ENCODE data around the gene FHL2. TPM values are rescaled to one million over a fixed set of nuclear protein-coding genes. Genes with fewer than 3 reads are reported as not detected.

FHL2 gene
- total and polyA plus RNA-seq, 2 of the 13 experiments (the other 11 are each of a cell fraction or from before 2014, with no cell fraction given): 1.9 to 74.8 TPM

DNA sequence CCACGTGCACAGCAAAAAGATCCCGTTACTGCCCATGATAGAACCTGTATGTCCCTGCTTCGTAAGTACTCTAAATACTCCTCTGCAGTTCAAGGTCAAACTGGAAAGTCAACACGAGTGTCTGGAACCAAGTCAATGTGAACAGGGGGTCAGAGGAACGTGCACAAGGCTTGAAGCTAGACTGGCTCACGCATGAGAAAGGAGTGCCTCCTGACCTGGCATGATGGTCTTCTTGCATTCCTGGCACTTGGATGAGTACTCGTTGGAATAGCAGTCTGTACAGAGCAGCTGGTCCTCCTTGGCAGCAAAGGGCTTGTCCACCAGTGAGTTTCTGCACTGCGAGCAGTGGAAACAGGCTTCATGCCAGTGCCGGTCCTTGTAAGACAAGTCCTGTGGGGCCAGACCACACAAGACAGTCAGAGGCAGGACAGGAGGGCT, 25.5 kb downstream of the FHL2 start (continued):
- no peak for TF ChIP-seq AHDC1 (CRISPR knock-in tag; IDR thresholded peaks at IDR 0.05; ENCODE audit: borderline replicate concordance)
- no peak for TF ChIP-seq ZNF841 (CRISPR knock-in tag; IDR thresholded peaks at IDR 0.05; ENCODE audit: borderline replicate concordance)
- no peak for TF ChIP-seq TAF15 (IDR thresholded peaks at IDR 0.05; ENCODE audit: low read depth, low read length, poor library complexity, severe bottlenecking)
- no peak for TF ChIP-seq KDM5B (CRISPR knock-in tag; IDR thresholded peaks at IDR 0.05; ENCODE audit: borderline replicate concordance)
- no peak for TF ChIP-seq JDP2 (CRISPR knock-in tag; IDR thresholded peaks at IDR 0.05; ENCODE audit: borderline replicate concordance)
- TF ChIP-seq NFYC (CRISPR knock-in tag; IDR thresholded peaks at IDR 0.05): no peak
- TF ChIP-seq NFE2L1 (CRISPR knock-in tag; IDR thresholded peaks at IDR 0.05; ENCODE audit: borderline replicate concordance): no peak
- TF ChIP-seq ZNF207 (IDR thresholded peaks at IDR 0.05; ENCODE audit: borderline replicate concordance): no peak
- TF ChIP-seq ATF7-NPFF (CRISPR knock-in tag; IDR thresholded peaks at IDR 0.05; ENCODE audit: low read depth): no peak
- no peak for TF ChIP-seq MTA1 (CRISPR knock-in tag; IDR thresholded peaks at IDR 0.05; ENCODE audit: borderline replicate concordance)
- TF ChIP-seq PPARG (CRISPR knock-in tag; conservative IDR thresholded peaks at IDR 0.05): no peak
- no peak for TF ChIP-seq ZBTB38 (CRISPR knock-in tag; IDR thresholded peaks at IDR 0.05)
- no peak for TF ChIP-seq GZF1 (CRISPR knock-in tag; IDR thresholded peaks at IDR 0.05)
- TF ChIP-seq ZNF530 (CRISPR knock-in tag; IDR thresholded peaks at IDR 0.05; ENCODE audit: low read depth): no peak
- TF ChIP-seq YY1 (IDR thresholded peaks at IDR 0.05; ENCODE audit: insufficient read depth, insufficient replicate concordance, low read depth, low read length): no peak
- no peak for TF ChIP-seq ZIK1 (CRISPR knock-in tag; IDR thresholded peaks at IDR 0.05; ENCODE audit: borderline replicate concordance, low read depth)
- no peak for TF ChIP-seq DNMT1 (CRISPR knock-in tag; IDR thresholded peaks at IDR 0.05)

All from HepG2 (cell line).